Measurements from ENCODE around the gene NR0B1.

- TF ChIP-seq MAFK (IDR thresholded peaks at IDR 0.05; ENCODE audit: low read depth, low read length) (no peak), CHD1 (IDR thresholded peaks at IDR 0.05; ENCODE audit: low read depth, low read length) (no peak), CEBPB (IDR thresholded peaks at IDR 0.05; ENCODE audit: low read depth, low read length) (no peak), POLR2A (IDR thresholded peaks at IDR 0.05; ENCODE audit: low read depth, low read length) (no peak), CTCF (conservative IDR thresholded peaks at IDR 0.05; ENCODE audit: low read depth, low read length) (no peak), MAZ (IDR thresholded peaks at IDR 0.05; ENCODE audit: borderline replicate concordance, low read depth, low read length) (no peak), RAD21 (IDR thresholded peaks at IDR 0.05; ENCODE audit: low read length) (no peak), USF2 (IDR thresholded peaks at IDR 0.05; ENCODE audit: low read depth, low read length) (no peak), ELK1 (IDR thresholded peaks at IDR 0.05; ENCODE audit: borderline replicate concordance, low read depth, low read length) (no peak), SMC3 (IDR thresholded peaks at IDR 0.05; ENCODE audit: low read depth, low read length) (no peak)
Measured at GRCh38 chrX:30343206-30343605, 34.0 kb upstream of the NR0B1 start.
